Dermis microvascular lymphatic vessel endothelial cell (primary cell): ENCODE results near the gene TBC1D28. TPM values are rescaled to one million over a fixed set of nuclear protein-coding genes. Genes with fewer than 3 reads are reported as not detected.
"Not testable (repeated sequence)": the region's sequence is repeated elsewhere in the genome, so short reads cannot be mapped to it uniquely, and the experiment has no call there.

Source experiments
- DNase-seq, 2 donors: peaks; one replicate each; pipeline versions ENCODE4 v3.0.0 to v3.0.0-alpha.2; 2010; ENCODE audit warnings: low read depth in 2 of 2
- total RNA-seq: library from RNA; depleted of rRNA; stranded (reverse); fragments of >200 nt; gene quantifications from 2 replicates; pipeline ENCODE4 v1.2.1, GENCODE V29; 2014

The TBC1D28 gene
- total RNA-seq = not detected in 2 replicates

- DNase-seq = not testable (repeated sequence)
Observed at GRCh38 chr17:18644291-18644690, at the start of gene TBC1D28. Gene TBC1D28 (minus strand): TSS chr17:18644391. CDS start chr17:18641352, 3,039 bp downstream.

GRCh38 chr17:18682668-18683067 lies 38.5 kb upstream of the TBC1D28 start:
- DNase-seq = not testable (repeated sequence)

- peak; percentile 63 to 88 for DNase-seq
Observed at GRCh38 chr17:18681767-18682571, 37.8 kb upstream of the TBC1D28 start, which contains the start of gene FOXO3B. Gene FOXO3B (minus strand): TSS chr17:18682314. CDS start chr17:18681651, 663 bp downstream.

- DNase-seq = not testable (repeated sequence)
Observed at GRCh38 chr17:18677381-18677780, 33.2 kb upstream of the TBC1D28 start.

- DNase-seq = not testable (repeated sequence)
Observed at GRCh38 chr17:18676928-18677327, 32.7 kb upstream of the TBC1D28 start.

GRCh38 chr17:18672395-18673227 lies 28.4 kb upstream of the TBC1D28 start:
- not testable (repeated sequence) for DNase-seq

- DNase-seq = not testable (repeated sequence)
Observed at GRCh38 chr17:18668625-18669024, 24.4 kb upstream of the TBC1D28 start.

- DNase-seq = not testable (repeated sequence)
Observed at GRCh38 chr17:18667535-18667934, 23.3 kb upstream of the TBC1D28 start.

GRCh38 chr17:18666326-18666725 lies 22.1 kb upstream of the TBC1D28 start:
- not testable (repeated sequence) for DNase-seq

GRCh38 chr17:18661924-18662624 lies 17.9 kb upstream of the TBC1D28 start:
- not testable (repeated sequence) for DNase-seq

- not testable (repeated sequence) for DNase-seq
Observed at GRCh38 chr17:18650094-18650493, 5.9 kb upstream of the TBC1D28 start.

GRCh38 chr17:18643124-18643523 lies 1.1 kb downstream of the TBC1D28 start:
- DNase-seq = not testable (repeated sequence)

- DNase-seq = not testable (repeated sequence)
Observed at GRCh38 chr17:18638357-18638756, 5.8 kb downstream of the TBC1D28 start.

GRCh38 chr17:18636237-18636636 lies 8.0 kb downstream of the TBC1D28 start:
- DNase-seq = not testable (repeated sequence)

- not testable (repeated sequence) for DNase-seq
Observed at GRCh38 chr17:18635773-18636172, 8.4 kb downstream of the TBC1D28 start.

- DNase-seq = not testable (repeated sequence)
Observed at GRCh38 chr17:18634550-18635263, 9.5 kb downstream of the TBC1D28 start.

GRCh38 chr17:18626152-18626870 lies 17.9 kb downstream of the TBC1D28 start:
- no peak for DNase-seq

- peak; percentile 28 to 84 for DNase-seq
Observed at GRCh38 chr17:18625509-18626104, 18.6 kb downstream of the TBC1D28 start.

- DNase-seq = peak in 1 of 2 donors; percentile 21
Observed at GRCh38 chr17:18624862-18625501, 19.2 kb downstream of the TBC1D28 start.
